ENCODE results near the gene SND1.

- TF ChIP-seq, protein P1, sequence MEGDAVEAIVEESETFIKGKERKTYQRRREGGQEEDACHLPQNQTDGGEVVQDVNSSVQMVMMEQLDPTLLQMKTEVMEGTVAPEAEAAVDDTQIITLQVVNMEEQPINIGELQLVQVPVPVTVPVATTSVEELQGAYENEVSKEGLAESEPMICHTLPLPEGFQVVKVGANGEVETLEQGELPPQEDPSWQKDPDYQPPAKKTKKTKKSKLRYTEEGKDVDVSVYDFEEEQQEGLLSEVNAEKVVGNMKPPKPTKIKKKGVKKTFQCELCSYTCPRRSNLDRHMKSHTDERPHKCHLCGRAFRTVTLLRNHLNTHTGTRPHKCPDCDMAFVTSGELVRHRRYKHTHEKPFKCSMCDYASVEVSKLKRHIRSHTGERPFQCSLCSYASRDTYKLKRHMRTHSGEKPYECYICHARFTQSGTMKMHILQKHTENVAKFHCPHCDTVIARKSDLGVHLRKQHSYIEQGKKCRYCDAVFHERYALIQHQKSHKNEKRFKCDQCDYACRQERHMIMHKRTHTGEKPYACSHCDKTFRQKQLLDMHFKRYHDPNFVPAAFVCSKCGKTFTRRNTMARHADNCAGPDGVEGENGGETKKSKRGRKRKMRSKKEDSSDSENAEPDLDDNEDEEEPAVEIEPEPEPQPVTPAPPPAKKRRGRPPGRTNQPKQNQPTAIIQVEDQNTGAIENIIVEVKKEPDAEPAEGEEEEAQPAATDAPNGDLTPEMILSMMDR (conservative IDR thresholded peaks at IDR 0.05 in 1 of 2, IDR thresholded peaks at IDR 0.05 in 1 of 2; ENCODE audit: low read depth in 1 of 2, low read length in 2 of 2) = no peak
- TF ChIP-seq EZH2 (IDR thresholded peaks at IDR 0.05; ENCODE audit: low read length, missing control alignments) = no peak
Measured at GRCh38 chr7:128030263-128030653, 378.3 kb downstream of the SND1 start.
